ENCODE data around the gene TOLLIP. TPM values are rescaled to one million over a fixed set of nuclear protein-coding genes. Genes with fewer than 3 reads are reported as not detected.

TOLLIP gene
- total RNA-seq, 5 donors from 2014 or later (not counting 1 experiment from before 2014, with no cell fraction given), result 44.4 to 54.1 (median 50.8) TPM

- ChIA-PET POLR2A (no interaction called here), CTCF (no interaction called here)
- no peak for ATAC-seq (replicated peaks in 1 of 4)
- H3K4me3 Mint-ChIP-seq, result no peak overlapping the region
- H3K27ac Mint-ChIP-seq, result no peak overlapping the region
- Histone ChIP-seq H3K27ac (ENCODE audit: low read length) (no peak overlapping the region), H3K4me3 (ENCODE audit: control insufficient read depth in 1 of 2, extremely low read depth in 1 of 2, low read length in 1 of 2) (no peak overlapping the region), H3K27me3 (replicated peaks in 1 of 2; ENCODE audit: control insufficient read depth in 2 of 2, extremely low read depth in 1 of 2, insufficient read depth in 2 of 2, low read length in 1 of 2) (no peaks in the 10 kb centered on the region), H3K4me1 (ENCODE audit: control insufficient read depth in 1 of 2, extremely low read depth in 1 of 2, insufficient read depth in 2 of 2, low read length in 2 of 2) (no peaks in the 10 kb centered on the region), H3K36me3 (ENCODE audit: control insufficient read depth in 2 of 2, extremely low read depth in 1 of 2, insufficient read depth in 1 of 2, low read length in 1 of 2) (peaks cover 25 to 66% of the 10 kb centered on the region in 2 donors), H3K9me3 (no peaks in the 10 kb centered on the region)
- DNase-seq, result no peak
- no peaks in the 10 kb centered on the region for H3K9me3 Mint-ChIP-seq
- no peaks in the 10 kb centered on the region for H3K27me3 Mint-ChIP-seq
- peaks cover 18% of the 10 kb centered on the region for H3K36me3 Mint-ChIP-seq
- H3K4me1 Mint-ChIP-seq, result peaks cover 3 to 11% (median 4%) of the 10 kb centered on the region in 3 donors
- 99% methylated on average over 8 of the region's 9 CpGs for WGBS (ENCODE audit: insufficient coverage)
Measured at GRCh38 chr11:1287928-1288327, 21.5 kb downstream of the TOLLIP start.

GRCh38 chr11:1285876-1286275 lies 23.6 kb downstream of the TOLLIP start:
- peaks cover 8% of the 10 kb centered on the region for H3K36me3 Mint-ChIP-seq
- Histone ChIP-seq H3K27me3 (replicated peaks in 1 of 2; ENCODE audit: control insufficient read depth in 2 of 2, extremely low read depth in 1 of 2, insufficient read depth in 2 of 2, low read length in 1 of 2) (no peaks in the 10 kb centered on the region), H3K4me3 (ENCODE audit: control insufficient read depth in 1 of 2, extremely low read depth in 1 of 2, low read length in 1 of 2) (no peak overlapping the region), H3K9me3 (no peaks in the 10 kb centered on the region), H3K27ac (ENCODE audit: low read length) (no peak overlapping the region), H3K36me3 (ENCODE audit: control insufficient read depth in 2 of 2, extremely low read depth in 1 of 2, insufficient read depth in 1 of 2, low read length in 1 of 2) (peaks cover 29 to 65% of the 10 kb centered on the region in 2 donors), H3K4me1 (ENCODE audit: control insufficient read depth in 1 of 2, extremely low read depth in 1 of 2, insufficient read depth in 2 of 2, low read length in 2 of 2) (no peaks in the 10 kb centered on the region)
- no peak overlapping the region for H3K4me3 Mint-ChIP-seq
- no peaks in the 10 kb centered on the region for H3K9me3 Mint-ChIP-seq
- ATAC-seq (replicated peaks in 1 of 4), result no peak
- ChIA-PET CTCF (no interaction called here), POLR2A (no interaction called here)
- H3K4me1 Mint-ChIP-seq, result no peaks in the 10 kb centered on the region
- no peak overlapping the region for H3K27ac Mint-ChIP-seq
- DNase-seq, result no peak
- H3K27me3 Mint-ChIP-seq, result no peaks in the 10 kb centered on the region
- WGBS (ENCODE audit: insufficient coverage), result 95% methylated on average over 11 of the region's 17 CpGs

GRCh38 chr11:1285316-1285744 lies 24.1 kb downstream of the TOLLIP start:
- no peak overlapping the region for H3K27ac Mint-ChIP-seq
- CTCF ChIA-PET, result no interaction called here
- no peak overlapping the region for H3K27ac ChIP-seq (ENCODE audit: low read length)
- H3K9me3 ChIP-seq, result no peaks in the 10 kb centered on the region
- POLR2A ChIA-PET, result no interaction called here
- H3K36me3 ChIP-seq (ENCODE audit: control insufficient read depth in 2 of 2, extremely low read depth in 1 of 2, insufficient read depth in 1 of 2, low read length in 1 of 2), result peaks cover 32 to 64% of the 10 kb centered on the region in 2 donors
- no peaks in the 10 kb centered on the region for H3K27me3 Mint-ChIP-seq
- H3K4me3 Mint-ChIP-seq, result no peak overlapping the region
- no peak overlapping the region for H3K4me3 ChIP-seq (ENCODE audit: control insufficient read depth in 1 of 2, extremely low read depth in 1 of 2, low read length in 1 of 2)
- no peaks in the 10 kb centered on the region for H3K27me3 ChIP-seq (replicated peaks in 1 of 2; ENCODE audit: control insufficient read depth in 2 of 2, extremely low read depth in 1 of 2, insufficient read depth in 2 of 2, low read length in 1 of 2)
- WGBS (ENCODE audit: insufficient coverage), result 98% methylated on average over 23 of the region's 23 CpGs
- H3K36me3 Mint-ChIP-seq, result peaks cover 9% of the 10 kb centered on the region
- no peak for ATAC-seq (replicated peaks in 1 of 4)
- no peak for DNase-seq
- no peaks in the 10 kb centered on the region for H3K4me1 Mint-ChIP-seq
- no peaks in the 10 kb centered on the region for H3K9me3 Mint-ChIP-seq
- no peaks in the 10 kb centered on the region for H3K4me1 ChIP-seq (ENCODE audit: control insufficient read depth in 1 of 2, extremely low read depth in 1 of 2, insufficient read depth in 2 of 2, low read length in 2 of 2)

GRCh38 chr11:1283906-1284305 lies 25.5 kb downstream of the TOLLIP start:
- H3K9me3 ChIP-seq, result no peaks in the 10 kb centered on the region

GRCh38 chr11:1283091-1283511 lies 26.3 kb downstream of the TOLLIP start:
- Histone ChIP-seq H3K27me3 (replicated peaks in 1 of 2; ENCODE audit: control insufficient read depth in 2 of 2, extremely low read depth in 1 of 2, insufficient read depth in 2 of 2, low read length in 1 of 2) (no peaks in the 10 kb centered on the region), H3K9me3 (no peaks in the 10 kb centered on the region), H3K36me3 (ENCODE audit: control insufficient read depth in 2 of 2, extremely low read depth in 1 of 2, insufficient read depth in 1 of 2, low read length in 1 of 2) (peaks cover 38 to 47% of the 10 kb centered on the region in 2 donors), H3K27ac (ENCODE audit: low read length) (no peak overlapping the region), H3K4me1 (ENCODE audit: control insufficient read depth in 1 of 2, extremely low read depth in 1 of 2, insufficient read depth in 2 of 2, low read length in 2 of 2) (no peaks in the 10 kb centered on the region), H3K4me3 (ENCODE audit: control insufficient read depth in 1 of 2, extremely low read depth in 1 of 2, low read length in 1 of 2) (no peak overlapping the region)
- no peak for ATAC-seq (replicated peaks in 1 of 4)
- no peaks in the 10 kb centered on the region for H3K4me1 Mint-ChIP-seq
- H3K36me3 Mint-ChIP-seq, result peaks cover 14% of the 10 kb centered on the region
- H3K9me3 Mint-ChIP-seq, result no peaks in the 10 kb centered on the region
- H3K4me3 Mint-ChIP-seq, result no peak overlapping the region
- ChIA-PET CTCF (no interaction called here), POLR2A (no interaction called here)
- no peaks in the 10 kb centered on the region for H3K27me3 Mint-ChIP-seq
- no peak overlapping the region for H3K27ac Mint-ChIP-seq
- no peak for DNase-seq
- 94% methylated on average over 16 of the region's 18 CpGs for WGBS (ENCODE audit: insufficient coverage)

More at GRCh38 chr11:1283906-1284305, 25.5 kb downstream of the TOLLIP start:
- Histone ChIP-seq H3K27me3 (replicated peaks in 1 of 2; ENCODE audit: control insufficient read depth in 2 of 2, extremely low read depth in 1 of 2, insufficient read depth in 2 of 2, low read length in 1 of 2) (no peaks in the 10 kb centered on the region), H3K36me3 (ENCODE audit: control insufficient read depth in 2 of 2, extremely low read depth in 1 of 2, insufficient read depth in 1 of 2, low read length in 1 of 2) (peaks cover 34 to 55% of the 10 kb centered on the region in 2 donors), H3K4me1 (ENCODE audit: control insufficient read depth in 1 of 2, extremely low read depth in 1 of 2, insufficient read depth in 2 of 2, low read length in 2 of 2) (no peaks in the 10 kb centered on the region), H3K4me3 (ENCODE audit: control insufficient read depth in 1 of 2, extremely low read depth in 1 of 2, low read length in 1 of 2) (no peak overlapping the region), H3K27ac (ENCODE audit: low read length) (no peak overlapping the region)
- no peak overlapping the region for H3K4me3 Mint-ChIP-seq
- ATAC-seq (replicated peaks in 1 of 4) (no peak), DNase-seq (no peak)
- H3K27me3 Mint-ChIP-seq, result no peaks in the 10 kb centered on the region
- peaks cover 12% of the 10 kb centered on the region for H3K36me3 Mint-ChIP-seq
- H3K27ac Mint-ChIP-seq, result no peak overlapping the region
- ChIA-PET CTCF (no interaction called here), POLR2A (no interaction called here)
- no peaks in the 10 kb centered on the region for H3K4me1 Mint-ChIP-seq
- WGBS (ENCODE audit: insufficient coverage), result 94% methylated on average over 6 of the region's 8 CpGs
- no peaks in the 10 kb centered on the region for H3K9me3 Mint-ChIP-seq

DNA sequence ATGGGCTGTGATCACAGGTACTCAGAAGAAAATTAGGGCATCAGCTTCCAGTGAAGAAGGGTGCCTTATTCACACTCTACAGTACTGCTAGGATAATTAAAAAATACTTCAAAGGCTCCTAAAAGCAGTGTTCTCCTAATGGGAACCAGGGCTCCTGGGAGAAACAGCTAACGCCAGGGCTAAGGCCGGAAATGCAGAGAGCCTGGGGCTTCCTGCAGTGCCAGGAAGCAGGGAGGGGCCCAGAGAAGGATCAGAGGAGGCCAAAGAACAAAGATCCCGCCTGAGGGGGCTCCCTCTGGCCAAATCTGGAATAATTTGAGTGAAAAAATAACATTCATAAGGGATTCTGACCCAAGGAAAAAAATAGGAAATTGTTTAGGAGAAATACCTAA lies 27.5 kb downstream of the TOLLIP start:
- no CpG with 5 or more reads among the region's 3 CpGs for WGBS (ENCODE audit: insufficient coverage)
- H3K4me1 ChIP-seq (ENCODE audit: control insufficient read depth in 1 of 2, extremely low read depth in 1 of 2, insufficient read depth in 2 of 2, low read length in 2 of 2), result peaks cover 0 to 11% of the 10 kb centered on the region in 2 experiments
- ATAC-seq (replicated peaks in 1 of 4) (no peak), DNase-seq (no peak)
- no peaks in the 10 kb centered on the region for H3K27me3 ChIP-seq (replicated peaks in 1 of 2; ENCODE audit: control insufficient read depth in 2 of 2, extremely low read depth in 1 of 2, insufficient read depth in 2 of 2, low read length in 1 of 2)
- Mint-ChIP-seq H3K9me3 (no peaks in the 10 kb centered on the region), H3K27me3 (no peaks in the 10 kb centered on the region), H3K4me1 (no peaks in the 10 kb centered on the region), H3K27ac (no peak overlapping the region), H3K36me3 (peaks cover 18% of the 10 kb centered on the region), H3K4me3 (no peak overlapping the region)
- no peaks in the 10 kb centered on the region for H3K9me3 ChIP-seq
- H3K27ac ChIP-seq (ENCODE audit: low read length), result no peak overlapping the region
- ChIA-PET CTCF (no interaction called here), POLR2A (no interaction called here)
- H3K4me3 ChIP-seq (ENCODE audit: control insufficient read depth in 1 of 2, extremely low read depth in 1 of 2, low read length in 1 of 2), result no peak overlapping the region
- peaks cover 37 to 50% of the 10 kb centered on the region in 2 donors for H3K36me3 ChIP-seq (ENCODE audit: control insufficient read depth in 2 of 2, extremely low read depth in 1 of 2, insufficient read depth in 1 of 2, low read length in 1 of 2)

DNA sequence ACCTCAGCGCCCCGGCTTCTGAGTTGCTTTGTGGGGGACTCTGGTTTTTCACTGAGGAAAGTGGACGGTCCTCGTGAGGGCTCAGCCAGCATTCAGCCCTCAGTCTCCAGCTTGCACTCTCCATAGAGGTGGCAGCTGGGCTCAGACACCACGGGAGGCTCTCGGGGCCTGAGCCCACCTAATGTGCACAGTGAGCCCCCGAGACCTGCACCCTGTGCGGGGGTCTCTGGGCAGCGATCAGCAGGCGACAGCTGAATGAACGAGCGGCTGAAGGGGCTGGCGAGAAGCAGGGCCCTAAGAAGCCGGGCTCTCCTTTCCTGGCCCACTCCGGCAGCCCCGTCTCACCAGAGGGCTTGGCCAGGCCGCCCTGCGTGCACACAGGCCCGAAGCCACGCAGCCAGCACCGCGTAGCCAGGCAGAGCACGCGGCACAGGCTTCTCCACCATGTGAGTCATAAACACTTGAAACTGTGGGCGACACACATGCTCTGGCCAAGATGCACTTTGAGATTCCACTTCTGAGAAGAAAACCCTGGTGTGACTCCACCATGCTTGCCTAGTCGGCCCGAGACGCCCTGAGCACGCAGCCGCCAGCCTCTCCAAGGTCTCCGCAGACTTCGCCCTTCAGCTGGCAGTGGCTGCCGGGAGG lies 28.0 kb downstream of the TOLLIP start:
- Mint-ChIP-seq H3K36me3 (peaks cover 15% of the 10 kb centered on the region), H3K27ac (no peak overlapping the region), H3K27me3 (no peaks in the 10 kb centered on the region), H3K9me3 (no peaks in the 10 kb centered on the region), H3K4me3 (no peak overlapping the region), H3K4me1 (no peaks in the 10 kb centered on the region)
- no peaks in the 10 kb centered on the region for H3K9me3 ChIP-seq
- CTCF ChIA-PET, result no interaction called here
- H3K27me3 ChIP-seq (replicated peaks in 1 of 2; ENCODE audit: control insufficient read depth in 2 of 2, extremely low read depth in 1 of 2, insufficient read depth in 2 of 2, low read length in 1 of 2), result no peaks in the 10 kb centered on the region
- 93% methylated on average over 25 of the region's 33 CpGs for WGBS (ENCODE audit: insufficient coverage)
- no peak for DNase-seq
- H3K36me3 ChIP-seq (ENCODE audit: control insufficient read depth in 2 of 2, extremely low read depth in 1 of 2, insufficient read depth in 1 of 2, low read length in 1 of 2), result peaks cover 40 to 50% of the 10 kb centered on the region in 2 donors
- no peak overlapping the region for H3K4me3 ChIP-seq (ENCODE audit: control insufficient read depth in 1 of 2, extremely low read depth in 1 of 2, low read length in 1 of 2)
- no peak overlapping the region for H3K27ac ChIP-seq (ENCODE audit: low read length)
- ATAC-seq (replicated peaks in 1 of 4), result no peak
- H3K4me1 ChIP-seq (ENCODE audit: control insufficient read depth in 1 of 2, extremely low read depth in 1 of 2, insufficient read depth in 2 of 2, low read length in 2 of 2), result peaks cover 0 to 16% of the 10 kb centered on the region in 2 experiments
- POLR2A ChIA-PET, result no interaction called here

All from T-cell (primary cell).